HepG2 (cell line): ENCODE measurements around the gene SBNO1. TPM values are rescaled to one million over a fixed set of nuclear protein-coding genes. Genes with fewer than 3 reads are reported as not detected.
A peak's percentile ranks its signal among the peaks of the same experiment; 100 is the strongest.

ENCODE experiments used
- ARNT2 ChIP-seq: sonication (generic); formaldehyde crosslinking; IDR thresholded peaks from 2 replicates; pipeline ENCODE4 v1.8.0; 2022; ENCODE audit warnings: mild to moderate bottlenecking, low read depth, missing genetic modification reagents, moderate library complexity
- BHLHE40 ChIP-seq: IDR thresholded peaks from 2 replicates; pipeline ENCODE4 v1.6.1; 2011; ENCODE audit warnings: low read length, improper control_type of control experiment
- CREB3 ChIP-seq: sonication (generic); formaldehyde crosslinking; IDR thresholded peaks from 2 replicates; pipeline ENCODE4 v1.5.0; 2020; ENCODE audit warnings: missing genetic modification reagents
- DMTF1 ChIP-seq: sonication (generic); formaldehyde crosslinking; IDR thresholded peaks from 2 replicates; pipeline ENCODE4 v1.4.0; 2020; ENCODE audit warnings: mild to moderate bottlenecking, missing genetic modification reagents
- ELF1 ChIP-seq: sonication (generic); formaldehyde crosslinking; IDR thresholded peaks from 2 replicates; pipeline ENCODE4 v1.4.0; 2020; ENCODE audit warnings: missing genetic modification reagents
- ESRRA ChIP-seq: sonication (generic); formaldehyde crosslinking; IDR thresholded peaks from 2 replicates; pipeline ENCODE4 v1.5.1; 2020; ENCODE audit warnings: mild to moderate bottlenecking, low read depth, missing genetic modification reagents
- ETV5 ChIP-seq: IDR thresholded peaks from 2 replicates; pipeline ENCODE4 v1.6.1; 2018; ENCODE audit warnings: missing biosample characterization, missing genetic modification reagents, inconsistent platforms, borderline replicate concordance
- HOXA5 ChIP-seq: sonication (generic); formaldehyde crosslinking; IDR thresholded peaks from 2 replicates; pipeline ENCODE4 v1.4.0; 2020; ENCODE audit warnings: missing genetic modification reagents
- LRRFIP1 ChIP-seq: sonication (generic); formaldehyde crosslinking; conservative IDR thresholded peaks from 2 replicates; pipeline ENCODE4 v1.4.0; 2020; ENCODE audit warnings: missing genetic modification reagents
- MEF2D ChIP-seq: sonication (generic); formaldehyde crosslinking; IDR thresholded peaks from 2 replicates; pipeline ENCODE4 v1.5.1; 2020; ENCODE audit warnings: mild to moderate bottlenecking, missing genetic modification reagents
- MEIS1 ChIP-seq: sonication (generic); formaldehyde crosslinking; IDR thresholded peaks from 2 replicates; pipeline ENCODE4 v1.9.0; 2021; ENCODE audit warnings: mild to moderate bottlenecking, missing genetic modification reagents, moderate library complexity, borderline replicate concordance
- NFIB ChIP-seq: sonication (generic); formaldehyde crosslinking; IDR thresholded peaks from 2 replicates; pipeline ENCODE4 v1.9.0; 2021; ENCODE audit warnings: missing genetic modification reagents, mild to moderate bottlenecking, borderline replicate concordance
- RARA ChIP-seq: IDR thresholded peaks from 2 replicates; pipeline ENCODE4 v1.6.1; 2016; ENCODE audit warnings: missing genetic modification reagents, missing compliant biosample characterization
- TFDP2 ChIP-seq: sonication (generic); formaldehyde crosslinking; IDR thresholded peaks from 2 replicates; pipeline ENCODE4 v1.4.0; 2020; ENCODE audit warnings: missing genetic modification reagents
- TRIM22 ChIP-seq: fragments of 450-650 bp; IDR thresholded peaks from 2 replicates; pipeline ENCODE4 v1.6.1; 2017
- YEATS4 ChIP-seq: sonication (generic); formaldehyde crosslinking; IDR thresholded peaks from 2 replicates; pipeline ENCODE4 v1.4.0; 2020; ENCODE audit warnings: missing genetic modification reagents, borderline replicate concordance
- ZFP36L1 ChIP-seq: sonication (generic); formaldehyde crosslinking; IDR thresholded peaks from 2 replicates; pipeline ENCODE4 v1.8.0; 2022; ENCODE audit warnings: mild to moderate bottlenecking, missing genetic modification reagents, moderate library complexity
- ZFP90 ChIP-seq: sonication (generic); formaldehyde crosslinking; IDR thresholded peaks from 2 replicates; pipeline ENCODE4 v1.8.0; 2022; ENCODE audit warnings: missing genetic modification reagents, mild to moderate bottlenecking, inconsistent platforms, borderline replicate concordance
- ZNF792 ChIP-seq: IDR thresholded peaks from 2 replicates; pipeline ENCODE4 v1.6.1; 2016
- ZNF891 ChIP-seq: sonication (generic); formaldehyde crosslinking; IDR thresholded peaks from 2 replicates; pipeline ENCODE4 v1.5.0; 2020; ENCODE audit warnings: mild to moderate bottlenecking, missing genetic modification reagents
- polyA plus RNA-seq, 8 experiments: library from polyadenylated mRNA; depleted of rRNA in 3 of 8; stranded (reverse) in 7 of 8; unstranded in 1 of 8; fragments of >200 nt; fragmentation: Illumina TruSeq in 4 of 8; extraction: Trizol in 4 of 8; gene quantifications; 2 replicates each; pipeline versions ENCODE4 v1.2.1 to v1.2.3, GENCODE V29; 2011 to 2016; ENCODE audit warnings: low read depth in 4 of 8, missing spikeins in 1 of 8, mixed read lengths in 1 of 8; ENCODE audit not compliant: insufficient read depth in 1 of 8
- total RNA-seq, 5 experiments: library from RNA; depleted of rRNA; stranded (reverse); fragments of >200 nt; fragmentation: Illumina TruSeq; extraction: Trizol; gene quantifications; 2 replicates each; pipeline ENCODE4 v1.2.3, GENCODE V29; 2016; ENCODE audit warnings: low read depth in 1 of 5

SBNO1 gene
- total and polyA plus RNA-seq, 2 of the 13 experiments (the other 11 are each of a cell fraction or from before 2014, with no cell fraction given), result 10.9 to 40.2 TPM

GRCh38 chr12:123365025-123365917, 624 bp upstream of the SBNO1 start (continued):
- TF ChIP-seq LRRFIP1 (CRISPR knock-in tag) (no peak), ZNF792 (no peak), DMTF1 (no peak), NFIB (CRISPR knock-in tag) (no peak), ELF1 (CRISPR knock-in tag) (peak; percentile 65), ZNF891 (peak; percentile 60; the same call in 1 of the 2 replicates), ARNT2 (CRISPR knock-in tag) (peak; percentile 49; the same call in 1 of the 2 replicates), RARA (CRISPR knock-in tag) (0 out of 2 replicates have a peak, but pooled peaks have one; percentile 34), ETV5 (CRISPR knock-in tag) (0 out of 2 replicates have a peak, but pooled peaks have one; percentile 15), HOXA5 (CRISPR knock-in tag) (peak; percentile 41; the same call in 1 of the 2 replicates), YEATS4 (CRISPR knock-in tag) (peak; percentile 76), ZFP90 (CRISPR knock-in tag) (peak; percentile 66; the same call in 1 of the 2 replicates), CREB3 (CRISPR knock-in tag) (0 out of 2 replicates have a peak, but pooled peaks have one; percentile 29), ZFP36L1 (CRISPR knock-in tag) (peak; percentile 24; the same call in 1 of the 2 replicates), TRIM22 (no peak), MEF2D (peak; percentile 85), MEIS1 (CRISPR knock-in tag) (no peak), TFDP2 (CRISPR knock-in tag) (peak; percentile 79), BHLHE40 (peak; percentile 88), ESRRA (CRISPR knock-in tag) (peak; percentile 46; the same call in 1 of the 2 replicates)
